ENCODE results near the gene USP40.

Gene USP40

GRCh38 chr2:233456934-233457333 is 109.6 kb downstream of the USP40 start:
- no peaks in the 10 kb centered on the region for H3K9me3 ChIP-seq (ENCODE audit: insufficient read depth, low read depth, low read length)
- H3K27me3 ChIP-seq (ENCODE audit: insufficient read depth, low read length, poor library complexity, severe bottlenecking), result no peaks in the 10 kb centered on the region
- no peak overlapping the region for H2AFZ ChIP-seq (ENCODE audit: low read length)
- H3K4me2 ChIP-seq (ENCODE audit: low read depth, low read length, poor library complexity, severe bottlenecking), result no peak overlapping the region
- H3K9ac ChIP-seq (ENCODE audit: low read depth, low read length, poor library complexity, severe bottlenecking), result no peak overlapping the region
- peaks cover 90% of the 10 kb centered on the region; the same call in 1 of the 2 replicates for H3K36me3 ChIP-seq (ENCODE audit: insufficient read depth, low read length)
- H3K4me3 ChIP-seq (ENCODE audit: low read length, poor library complexity, severe bottlenecking), result no peak overlapping the region
- no peaks in the 10 kb centered on the region for H3K4me1 ChIP-seq (ENCODE audit: insufficient read depth, low read length, poor library complexity, severe bottlenecking)
- no peaks in the 10 kb centered on the region for H3K9me2 ChIP-seq (replicated peaks; ENCODE audit: low read depth, low read length)
- H3K79me2 ChIP-seq (ENCODE audit: insufficient read depth, low read length), result no peaks in the 10 kb centered on the region
- no peaks in the 10 kb centered on the region for H3F3A ChIP-seq (ENCODE audit: low read depth)
- peaks cover 3% of the 10 kb centered on the region for H4K20me1 ChIP-seq (ENCODE audit: insufficient read depth, low read length, poor library complexity, severe bottlenecking)
- TF ChIP-seq CTCF (conservative IDR thresholded peaks at IDR 0.05; ENCODE audit: low read length) (no peak), EZH2phosphoT487 (IDR thresholded peaks at IDR 0.05; ENCODE audit: borderline replicate concordance) (no peak)

- peaks cover 3% of the 10 kb centered on the region for H4K20me1 ChIP-seq (ENCODE audit: insufficient read depth, low read length, poor library complexity, severe bottlenecking)
Measured at GRCh38 chr2:233456111-233456510, 110.5 kb downstream of the USP40 start.

GRCh38 chr2:233455491-233455890 is 111.1 kb downstream of the USP40 start:
- Histone ChIP-seq H3K27me3 (ENCODE audit: insufficient read depth, low read length, poor library complexity, severe bottlenecking) (no peaks in the 10 kb centered on the region), H3K79me2 (ENCODE audit: insufficient read depth, low read length) (no peaks in the 10 kb centered on the region), H3K9me3 (ENCODE audit: insufficient read depth, low read depth, low read length) (no peaks in the 10 kb centered on the region), H2AFZ (ENCODE audit: low read length) (no peak overlapping the region), H3F3A (ENCODE audit: low read depth) (no peaks in the 10 kb centered on the region), H4K20me1 (ENCODE audit: insufficient read depth, low read length, poor library complexity, severe bottlenecking) (peaks cover 3% of the 10 kb centered on the region), H3K4me1 (ENCODE audit: insufficient read depth, low read length, poor library complexity, severe bottlenecking) (no peaks in the 10 kb centered on the region), H3K4me3 (ENCODE audit: low read length, poor library complexity, severe bottlenecking) (no peak overlapping the region), H3K9ac (ENCODE audit: low read depth, low read length, poor library complexity, severe bottlenecking) (no peak overlapping the region), H3K4me2 (ENCODE audit: low read depth, low read length, poor library complexity, severe bottlenecking) (no peak overlapping the region), H3K9me2 (replicated peaks; ENCODE audit: low read depth, low read length) (no peaks in the 10 kb centered on the region), H3K36me3 (ENCODE audit: insufficient read depth, low read length) (peaks cover 98% of the 10 kb centered on the region; the same call in 1 of the 2 replicates)
- TF ChIP-seq EZH2phosphoT487 (IDR thresholded peaks at IDR 0.05; ENCODE audit: borderline replicate concordance), result no peak
- TF ChIP-seq CTCF (conservative IDR thresholded peaks at IDR 0.05; ENCODE audit: low read length), result no peak

More at GRCh38 chr2:233456111-233456510, 110.5 kb downstream of the USP40 start:
- H3K4me1 ChIP-seq (ENCODE audit: insufficient read depth, low read length, poor library complexity, severe bottlenecking), result no peaks in the 10 kb centered on the region
- no peak overlapping the region for H3K4me3 ChIP-seq (ENCODE audit: low read length, poor library complexity, severe bottlenecking)
- no peak overlapping the region for H2AFZ ChIP-seq (ENCODE audit: low read length)
- no peaks in the 10 kb centered on the region for H3K79me2 ChIP-seq (ENCODE audit: insufficient read depth, low read length)
- peaks cover 92% of the 10 kb centered on the region; the same call in 1 of the 2 replicates for H3K36me3 ChIP-seq (ENCODE audit: insufficient read depth, low read length)
- no peaks in the 10 kb centered on the region for H3K9me2 ChIP-seq (replicated peaks; ENCODE audit: low read depth, low read length)
- TF ChIP-seq EZH2phosphoT487 (IDR thresholded peaks at IDR 0.05; ENCODE audit: borderline replicate concordance) (no peak), CTCF (conservative IDR thresholded peaks at IDR 0.05; ENCODE audit: low read length) (no peak)
- no peak overlapping the region for H3K4me2 ChIP-seq (ENCODE audit: low read depth, low read length, poor library complexity, severe bottlenecking)
- no peak overlapping the region for H3K9ac ChIP-seq (ENCODE audit: low read depth, low read length, poor library complexity, severe bottlenecking)
- no peaks in the 10 kb centered on the region for H3K9me3 ChIP-seq (ENCODE audit: insufficient read depth, low read depth, low read length)
- no peaks in the 10 kb centered on the region for H3K27me3 ChIP-seq (ENCODE audit: insufficient read depth, low read length, poor library complexity, severe bottlenecking)
- H3F3A ChIP-seq (ENCODE audit: low read depth), result no peaks in the 10 kb centered on the region

Data from Loucy (cell line).